Psoas muscle (tissue), 8 donors: ENCODE data around the gene PRR16. TPM values are rescaled to one million over a fixed set of nuclear protein-coding genes. Genes with fewer than 3 reads are reported as not detected.

Source experiments
- ATAC-seq, 4 donors: fragments of 200-7000 bp; cut with Tn5 transposase; one replicate each; pipeline ENCODE4 v1.9.1; 2020; ENCODE audit warnings: moderate library complexity in 3 of 4, mild to moderate bottlenecking in 2 of 4
- DNase-seq, 2 donors: peaks; one replicate each; pipeline ENCODE4 v3.0.0-alpha.2; 2020
- H3K27ac ChIP-seq: fragments of 200-600 bp; one replicate; pipeline ENCODE4 v1.8.0; 2022
- H3K27me3 ChIP-seq, 3 donors: fragments of 200-600 bp in 1 of 3; one replicate each; pipeline versions ENCODE4 v1.6.1 to v1.8.0; 2013 to 2022; ENCODE audit warnings: low read length in 2 of 3, mild to moderate bottlenecking in 2 of 3, moderate library complexity in 1 of 3; ENCODE audit not compliant: insufficient read depth in 3 of 3
- H3K36me3 ChIP-seq, 2 donors: fragments of 200-600 bp in 1 of 2; one replicate each; pipeline versions ENCODE4 v1.6.1 to v1.8.0; 2013 to 2022; ENCODE audit warnings: low read depth in 1 of 2, mild to moderate bottlenecking in 1 of 2, moderate library complexity in 1 of 2; ENCODE audit not compliant: insufficient read depth in 1 of 2
- H3K4me1 ChIP-seq: fragments of 200-600 bp; one replicate; pipeline ENCODE4 v1.8.0; 2022
- H3K4me3 ChIP-seq: fragments of 200-600 bp; one replicate; pipeline ENCODE4 v1.8.0; 2022; ENCODE audit warnings: mild to moderate bottlenecking
- H3K9me3 ChIP-seq: fragments of 200-600 bp; one replicate; pipeline ENCODE4 v1.8.0; 2022
- CTCF ChIP-seq: fragments of 200-600 bp; IDR thresholded peaks from one replicate; pipeline ENCODE4 v1.8.0; 2022; ENCODE audit warnings: antibody characterized with exemption
- WGBS, 3 donors: extraction: QIAGEN DNeasy Blood & Tissue Kit; methylation state at CpG; one replicate each; pipeline versions ENCODE4 v1.1.6 to v1.1.7; 2013; 5-methylcytosine and 5-hydroxymethylcytosine counted together
- intact Hi-C, 2 donors: fragments of 100-400 bp; cut with DNase I; formaldehyde crosslinking; loops; one replicate each; pipeline versions ENCODE4 v1.11.0 to v1.14.2; 2022
- polyA plus RNA-seq, 3 donors: library from polyadenylated mRNA; stranded (reverse); fragments of 200-250 nt; gene quantifications; one replicate each; pipeline ENCODE4 v1.2.3, GENCODE V29; 2013
- total RNA-seq, 4 donors: library from RNA; stranded (reverse); fragmentation: NEBNext Ultra II Directional in 2 of 4; extraction: Animal tissue kit (Norgen Biotek cat#: 25700) in 2 of 4; gene quantifications; one replicate each; pipeline versions ENCODE4 v1.2.1 to v1.2.4, GENCODE V29; 2021 to 2023
- donor health status: healthy with polysubstance abuse.
- donor health status: DM: no; HTN: no; CAD: no; lungs with moderate emphysema.
- donor health status: Bipolar disorder and iron deficiency.
- donor health status: healthy.
- donor health status: DM: yes; HTN: yes; CAD: no.
- donor health status: DM: no; HTN: no; CAD: no.
- donor health status: DM: no; HTN: no; CAD: no.
- donor health status: DM: yes; HTN: yes; CAD: no.

The PRR16 gene
- total and polyA plus RNA-seq, 7 donors = 1.3 to 12.1 (median 3.1) TPM

DNA sequence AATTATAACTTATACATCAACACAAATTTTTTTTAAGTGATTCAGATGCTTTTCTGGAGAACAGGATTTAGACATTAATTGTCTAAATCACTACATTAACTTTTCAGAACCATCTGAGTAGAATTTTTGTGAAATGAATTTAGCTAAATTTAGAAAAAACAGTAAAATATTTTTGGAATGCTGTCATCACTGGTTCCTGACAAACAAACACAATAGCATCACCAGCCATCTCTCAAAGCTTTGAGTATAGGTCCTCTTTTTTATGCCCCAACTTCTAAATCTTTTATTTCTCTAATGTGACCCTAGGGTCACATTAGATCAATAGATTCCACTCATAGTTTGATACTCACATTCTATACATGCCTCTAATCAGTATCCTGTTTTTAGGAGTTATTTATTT, 104.6 kb downstream of the PRR16 start:
- no peak for TF ChIP-seq CTCF
- intact Hi-C loops = no loop called here
- Histone ChIP-seq H3K4me1 (no peaks in the 10 kb centered on the region), H3K9me3 (no peaks in the 10 kb centered on the region), H3K27me3 (no peaks in the 10 kb centered on the region), H3K4me3 (no peak overlapping the region), H3K27ac (no peak overlapping the region), H3K36me3 (no peaks in the 10 kb centered on the region)
- no peak for ATAC-seq
- no peak for DNase-seq

GRCh38 chr5:120576588-120576987, 112.5 kb downstream of the PRR16 start:
- ATAC-seq (no peak), DNase-seq (no peak)
- no peaks in the 10 kb centered on the region for H3K9me3 ChIP-seq
- H3K4me1 ChIP-seq = no peaks in the 10 kb centered on the region
- 44 to 64% (median 62%) methylated on average over 1 of the region's 1 CpG for WGBS, 3 donors
- intact Hi-C loops = no loop called here
- TF ChIP-seq CTCF = no peak
- no peaks in the 10 kb centered on the region for H3K36me3 ChIP-seq
- no peak overlapping the region for H3K4me3 ChIP-seq
- H3K27ac ChIP-seq = no peak overlapping the region
- H3K27me3 ChIP-seq = no peaks in the 10 kb centered on the region

DNA sequence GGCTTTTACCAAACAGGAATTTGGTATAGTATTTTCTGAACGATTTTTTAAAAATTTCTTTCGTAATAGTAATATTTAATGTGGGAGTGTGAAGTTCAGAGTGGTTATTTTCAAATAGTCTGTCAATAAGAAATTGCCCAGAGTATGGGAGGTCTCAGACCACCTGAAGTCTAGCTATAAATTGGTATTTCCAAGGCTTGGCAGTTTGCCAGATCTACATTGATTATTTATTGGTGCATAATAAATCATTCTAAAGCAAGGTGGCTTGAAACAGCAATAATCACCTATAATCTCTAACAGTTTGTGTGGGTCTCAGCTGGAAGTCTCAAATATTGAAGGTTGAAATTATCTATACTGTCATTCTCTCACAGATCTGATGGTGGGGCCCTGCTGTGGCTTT, 118.5 kb downstream of the PRR16 start:
- Histone ChIP-seq H3K27me3 (no peaks in the 10 kb centered on the region), H3K9me3 (no peaks in the 10 kb centered on the region), H3K27ac (no peak overlapping the region), H3K4me1 (no peaks in the 10 kb centered on the region), H3K36me3 (no peaks in the 10 kb centered on the region), H3K4me3 (no peak overlapping the region)
- intact Hi-C loops = no loop called here
- no peak for TF ChIP-seq CTCF
- DNase-seq = no peak
- WGBS, 3 donors = 18 to 48% (median 28%) methylated on average over 2 of the region's 2 CpGs
- no peak for ATAC-seq

- Histone ChIP-seq H3K27me3 (no peaks in the 10 kb centered on the region), H3K4me1 (no peaks in the 10 kb centered on the region), H3K27ac (no peak overlapping the region), H3K36me3 (no peaks in the 10 kb centered on the region), H3K4me3 (no peak overlapping the region), H3K9me3 (no peaks in the 10 kb centered on the region)
- DNase-seq (no peak), ATAC-seq (no peak)
- TF ChIP-seq CTCF = no peak
- WGBS, 3 donors = 62 to 76% (median 67%) methylated on average over 1 of the region's 1 CpG
- intact Hi-C loops = no loop called here
Observed at GRCh38 chr5:120586646-120587045, 122.5 kb downstream of the PRR16 start.

- no peak overlapping the region for H3K27ac ChIP-seq
- H3K4me3 ChIP-seq = no peak overlapping the region
- H3K27me3 ChIP-seq = no peaks in the 10 kb centered on the region
- 44 to 48% (median 45%) methylated on average over 2 of the region's 2 CpGs for WGBS, 3 donors
- intact Hi-C loops = no loop called here
- no peaks in the 10 kb centered on the region for H3K9me3 ChIP-seq
- no peak for TF ChIP-seq CTCF
- ATAC-seq (no peak), DNase-seq (no peak)
- H3K4me1 ChIP-seq = no peaks in the 10 kb centered on the region
- no peaks in the 10 kb centered on the region for H3K36me3 ChIP-seq
Observed at GRCh38 chr5:120591911-120592310, 127.8 kb downstream of the PRR16 start.
